ENCODE results near the gene HMCES. TPM values are rescaled to one million over a fixed set of nuclear protein-coding genes. Genes with fewer than 3 reads are reported as not detected.
"Not testable (repeated sequence)": the region's sequence is repeated elsewhere in the genome, so short reads cannot be mapped to it uniquely, and the experiment has no call there.

Gene HMCES
- total RNA-seq, 3 donors from 2014 or later, result 62.3 to 74.9 (median 68.6) TPM

- DNase-seq (no peak), ATAC-seq (no peak)
- Mint-ChIP-seq H3K9me3 (no peaks in the 10 kb centered on the region), H3K27me3 (ENCODE audit: low read depth) (no peaks in the 10 kb centered on the region), H3K4me3 (peak overlapping the region; percentile 96), H3K4me1 (ENCODE audit: low read depth) (peaks cover 32% of the 10 kb centered on the region), H3K36me3 (ENCODE audit: insufficient read depth) (peaks cover 14% of the 10 kb centered on the region)
Measured at GRCh38 chr3:129248286-129248979, 30.2 kb upstream of the HMCES start.

GRCh38 chr3:129249284-129250065 lies 29.2 kb upstream of the HMCES start, which contains the start of gene COPG1:
COPG1 (plus strand) TSS chr3:129249606; CDS start chr3:129249710, 104 bp downstream.
- peaks cover 32% of the 10 kb centered on the region for H3K4me1 Mint-ChIP-seq (ENCODE audit: low read depth)
- peak within 1 kb of the TSS; percentile 96 for H3K4me3 Mint-ChIP-seq
- no peaks in the 10 kb centered on the region for H3K9me3 Mint-ChIP-seq
- DNase-seq (peak; percentile 82), ATAC-seq (peak; percentile 89 to 91)
- H3K36me3 Mint-ChIP-seq (ENCODE audit: insufficient read depth), result peaks cover 22% of the 10 kb centered on the region
- H3K27me3 Mint-ChIP-seq (ENCODE audit: low read depth), result no peaks in the 10 kb centered on the region

- H3K9me3 Mint-ChIP-seq, result no peaks in the 10 kb centered on the region
Measured at GRCh38 chr3:129252748-129253147, 25.9 kb upstream of the HMCES start.

GRCh38 chr3:129254536-129255230 lies 24.0 kb upstream of the HMCES start:
- no peaks in the 10 kb centered on the region for H3K9me3 Mint-ChIP-seq
- DNase-seq (no peak), ATAC-seq (no peak)
- H3K4me1 Mint-ChIP-seq (ENCODE audit: low read depth), result peaks cover 12% of the 10 kb centered on the region
- peaks cover 56% of the 10 kb centered on the region for H3K36me3 Mint-ChIP-seq (ENCODE audit: insufficient read depth)
- H3K27me3 Mint-ChIP-seq (ENCODE audit: low read depth), result no peaks in the 10 kb centered on the region
- no peak overlapping the region for H3K4me3 Mint-ChIP-seq

More at GRCh38 chr3:129252748-129253147, 25.9 kb upstream of the HMCES start:
- H3K27me3 Mint-ChIP-seq (ENCODE audit: low read depth), result no peaks in the 10 kb centered on the region
- H3K4me1 Mint-ChIP-seq (ENCODE audit: low read depth), result peaks cover 24% of the 10 kb centered on the region
- no peak for ATAC-seq
- DNase-seq, result no peak
- peaks cover 48% of the 10 kb centered on the region for H3K36me3 Mint-ChIP-seq (ENCODE audit: insufficient read depth)
- H3K4me3 Mint-ChIP-seq, result no peak overlapping the region

- DNase-seq, result no peak
- Mint-ChIP-seq H3K9me3 (no peaks in the 10 kb centered on the region), H3K4me1 (ENCODE audit: low read depth) (peaks cover 7% of the 10 kb centered on the region), H3K4me3 (no peak overlapping the region), H3K36me3 (ENCODE audit: insufficient read depth) (peaks cover 58% of the 10 kb centered on the region), H3K27me3 (ENCODE audit: low read depth) (no peaks in the 10 kb centered on the region)
- no peak for ATAC-seq
Measured at GRCh38 chr3:129256270-129256669, 22.4 kb upstream of the HMCES start.

GRCh38 chr3:129257609-129258008 lies 21.1 kb upstream of the HMCES start:
- ATAC-seq (no peak), DNase-seq (no peak)
- peaks cover 6% of the 10 kb centered on the region for H3K4me1 Mint-ChIP-seq (ENCODE audit: low read depth)
- no peaks in the 10 kb centered on the region for H3K9me3 Mint-ChIP-seq
- H3K4me3 Mint-ChIP-seq, result no peak overlapping the region
- no peaks in the 10 kb centered on the region for H3K27me3 Mint-ChIP-seq (ENCODE audit: low read depth)
- H3K36me3 Mint-ChIP-seq (ENCODE audit: insufficient read depth), result peaks cover 62% of the 10 kb centered on the region

- H3K4me3 Mint-ChIP-seq, result no peak overlapping the region
- H3K4me1 Mint-ChIP-seq (ENCODE audit: low read depth), result peaks cover 6% of the 10 kb centered on the region
- no peaks in the 10 kb centered on the region for H3K27me3 Mint-ChIP-seq (ENCODE audit: low read depth)
- DNase-seq (no peak), ATAC-seq (no peak)
- no peaks in the 10 kb centered on the region for H3K9me3 Mint-ChIP-seq
- peaks cover 58% of the 10 kb centered on the region for H3K36me3 Mint-ChIP-seq (ENCODE audit: insufficient read depth)
Measured at GRCh38 chr3:129259612-129260477, 18.8 kb upstream of the HMCES start.

- DNase-seq, result no peak
Measured at GRCh38 chr3:129260606-129261005, 18.1 kb upstream of the HMCES start.

GRCh38 chr3:129261894-129262293 lies 16.8 kb upstream of the HMCES start:
- Mint-ChIP-seq H3K27me3 (ENCODE audit: low read depth) (no peaks in the 10 kb centered on the region), H3K36me3 (ENCODE audit: insufficient read depth) (peaks cover 50% of the 10 kb centered on the region), H3K4me3 (no peak overlapping the region), H3K4me1 (ENCODE audit: low read depth) (peaks cover 6% of the 10 kb centered on the region), H3K9me3 (no peaks in the 10 kb centered on the region)
- no peak for DNase-seq
- no peak for ATAC-seq

More at GRCh38 chr3:129260606-129261005, 18.1 kb upstream of the HMCES start:
- no peaks in the 10 kb centered on the region for H3K9me3 Mint-ChIP-seq
- H3K4me1 Mint-ChIP-seq (ENCODE audit: low read depth), result peaks cover 6% of the 10 kb centered on the region
- no peaks in the 10 kb centered on the region for H3K27me3 Mint-ChIP-seq (ENCODE audit: low read depth)
- no peak overlapping the region for H3K4me3 Mint-ChIP-seq
- ATAC-seq, result no peak
- peaks cover 56% of the 10 kb centered on the region for H3K36me3 Mint-ChIP-seq (ENCODE audit: insufficient read depth)

- DNase-seq, result no peak
- Mint-ChIP-seq H3K4me1 (ENCODE audit: low read depth) (peaks cover 6% of the 10 kb centered on the region), H3K4me3 (no peak overlapping the region), H3K9me3 (no peaks in the 10 kb centered on the region), H3K36me3 (ENCODE audit: insufficient read depth) (peaks cover 46% of the 10 kb centered on the region), H3K27me3 (ENCODE audit: low read depth) (no peaks in the 10 kb centered on the region)
- ATAC-seq, result no peak
Measured at GRCh38 chr3:129263161-129263910, 15.3 kb upstream of the HMCES start.

- H3K9me3 Mint-ChIP-seq; H3K4me3 Mint-ChIP-seq; ATAC-seq; H3K4me1 Mint-ChIP-seq (ENCODE audit: low read depth); DNase-seq; H3K27me3 Mint-ChIP-seq (ENCODE audit: low read depth): not testable (repeated sequence)
- peaks cover 50% of the 10 kb centered on the region for H3K36me3 Mint-ChIP-seq (ENCODE audit: insufficient read depth)
Measured at GRCh38 chr3:129264994-129265393, 13.7 kb upstream of the HMCES start.

- Mint-ChIP-seq H3K4me3 (no peak overlapping the region), H3K4me1 (ENCODE audit: low read depth) (peaks cover 1% of the 10 kb centered on the region), H3K9me3 (no peaks in the 10 kb centered on the region), H3K27me3 (ENCODE audit: low read depth) (no peaks in the 10 kb centered on the region), H3K36me3 (ENCODE audit: insufficient read depth) (peaks cover 49% of the 10 kb centered on the region)
- ATAC-seq (no peak), DNase-seq (no peak)
Measured at GRCh38 chr3:129266651-129267050, 12.0 kb upstream of the HMCES start.

- peaks cover 42% of the 10 kb centered on the region for H3K36me3 Mint-ChIP-seq (ENCODE audit: insufficient read depth)
- ATAC-seq (no peak), DNase-seq (no peak)
- no peaks in the 10 kb centered on the region for H3K27me3 Mint-ChIP-seq (ENCODE audit: low read depth)
- H3K4me3 Mint-ChIP-seq, result no peak overlapping the region
- H3K9me3 Mint-ChIP-seq, result no peaks in the 10 kb centered on the region
- H3K4me1 Mint-ChIP-seq (ENCODE audit: low read depth), result no peaks in the 10 kb centered on the region
Measured at GRCh38 chr3:129268396-129268795, 10.3 kb upstream of the HMCES start.
